ENCODE measurements around the gene PRDM8.

The PRDM8 gene

DNA sequence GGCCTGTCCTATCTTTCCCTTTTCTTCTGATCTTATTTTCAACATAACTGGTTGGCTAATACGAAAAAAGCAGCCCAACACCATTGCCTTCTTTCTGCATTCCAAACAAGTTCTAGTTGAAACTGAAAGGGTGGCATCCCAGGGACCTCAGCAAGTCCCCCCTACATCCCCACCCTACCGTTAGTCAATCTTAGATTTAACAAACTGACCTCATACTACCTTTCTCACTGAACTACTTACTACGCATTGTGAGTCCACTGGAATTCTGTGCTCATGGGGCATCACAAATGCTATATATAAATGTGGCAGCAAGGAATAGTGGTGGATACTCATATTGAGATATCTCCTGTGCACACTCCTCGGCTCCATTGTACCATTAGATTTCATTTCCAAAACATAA is 36.1 kb downstream of the PRDM8 start:
- Histone ChIP-seq H3K9me2 (replicated peaks; ENCODE audit: insufficient read depth, low read length) (no peaks in the 10 kb centered on the region), H3K27ac (ENCODE audit: low read length) (no peak overlapping the region), H3K36me3 (replicated peaks; ENCODE audit: insufficient read depth, low read length) (no peaks in the 10 kb centered on the region), H3K27me3 (replicated peaks; ENCODE audit: insufficient read depth, low read length) (no peaks in the 10 kb centered on the region), H4K20me1 (ENCODE audit: insufficient read depth, low read length) (no peaks in the 10 kb centered on the region), H3K79me2 (ENCODE audit: low read length) (no peaks in the 10 kb centered on the region), H3K4me1 (ENCODE audit: low read length) (peaks cover 22% of the 10 kb centered on the region), H3F3A (ENCODE audit: insufficient read depth, low read length) (peaks cover 11% of the 10 kb centered on the region; the same call in 1 of the 2 replicates), H3K9me3 (replicated peaks; ENCODE audit: insufficient read depth, low read length) (no peaks in the 10 kb centered on the region), H2AFZ (ENCODE audit: low read length) (no peak overlapping the region), H3K9ac (ENCODE audit: low read length) (no peak overlapping the region), H3K4me2 (ENCODE audit: low read depth, low read length) (no peak overlapping the region), H3K4me3 (ENCODE audit: low read length) (no peak overlapping the region)
- no peak for TF ChIP-seq EZH2phosphoT487 (IDR thresholded peaks at IDR 0.05; ENCODE audit: low read length)
- TF ChIP-seq, protein P1, sequence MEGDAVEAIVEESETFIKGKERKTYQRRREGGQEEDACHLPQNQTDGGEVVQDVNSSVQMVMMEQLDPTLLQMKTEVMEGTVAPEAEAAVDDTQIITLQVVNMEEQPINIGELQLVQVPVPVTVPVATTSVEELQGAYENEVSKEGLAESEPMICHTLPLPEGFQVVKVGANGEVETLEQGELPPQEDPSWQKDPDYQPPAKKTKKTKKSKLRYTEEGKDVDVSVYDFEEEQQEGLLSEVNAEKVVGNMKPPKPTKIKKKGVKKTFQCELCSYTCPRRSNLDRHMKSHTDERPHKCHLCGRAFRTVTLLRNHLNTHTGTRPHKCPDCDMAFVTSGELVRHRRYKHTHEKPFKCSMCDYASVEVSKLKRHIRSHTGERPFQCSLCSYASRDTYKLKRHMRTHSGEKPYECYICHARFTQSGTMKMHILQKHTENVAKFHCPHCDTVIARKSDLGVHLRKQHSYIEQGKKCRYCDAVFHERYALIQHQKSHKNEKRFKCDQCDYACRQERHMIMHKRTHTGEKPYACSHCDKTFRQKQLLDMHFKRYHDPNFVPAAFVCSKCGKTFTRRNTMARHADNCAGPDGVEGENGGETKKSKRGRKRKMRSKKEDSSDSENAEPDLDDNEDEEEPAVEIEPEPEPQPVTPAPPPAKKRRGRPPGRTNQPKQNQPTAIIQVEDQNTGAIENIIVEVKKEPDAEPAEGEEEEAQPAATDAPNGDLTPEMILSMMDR (IDR thresholded peaks at IDR 0.05; ENCODE audit: low read length) = no peak
- no peak for TF ChIP-seq EZH2 (optimal IDR thresholded peaks at IDR 0.05; ENCODE audit: low read depth, low read length)
- DNase-seq = no peak

- Histone ChIP-seq H3K9me3 (replicated peaks; ENCODE audit: insufficient read depth, low read length) (no peaks in the 10 kb centered on the region), H3K36me3 (replicated peaks; ENCODE audit: insufficient read depth, low read length) (no peaks in the 10 kb centered on the region), H2AFZ (ENCODE audit: low read length) (no peak overlapping the region), H3K4me3 (ENCODE audit: low read length) (no peak overlapping the region), H3K9me2 (replicated peaks; ENCODE audit: insufficient read depth, low read length) (no peaks in the 10 kb centered on the region), H3K27ac (ENCODE audit: low read length) (no peak overlapping the region), H3K79me2 (ENCODE audit: low read length) (no peaks in the 10 kb centered on the region), H3F3A (ENCODE audit: insufficient read depth, low read length) (no peaks in the 10 kb centered on the region), H3K27me3 (replicated peaks; ENCODE audit: insufficient read depth, low read length) (no peaks in the 10 kb centered on the region), H3K4me2 (ENCODE audit: low read depth, low read length) (no peak overlapping the region), H4K20me1 (ENCODE audit: insufficient read depth, low read length) (no peaks in the 10 kb centered on the region), H3K4me1 (ENCODE audit: low read length) (peaks cover 3% of the 10 kb centered on the region; the same call in 1 of the 2 replicates), H3K9ac (ENCODE audit: low read length) (no peak overlapping the region)
- TF ChIP-seq EZH2 (optimal IDR thresholded peaks at IDR 0.05; ENCODE audit: low read depth, low read length) (no peak), EZH2phosphoT487 (IDR thresholded peaks at IDR 0.05; ENCODE audit: low read length) (no peak)
- TF ChIP-seq, protein P1 (IDR thresholded peaks at IDR 0.05; ENCODE audit: low read length) = no peak
- no peak for DNase-seq
These were observed 38.1 kb downstream of the PRDM8 start for GRCh38 chr4:80235451-80235850.

- H3K79me2 ChIP-seq (ENCODE audit: low read length) = no peaks in the 10 kb centered on the region
- H3K4me3 ChIP-seq (ENCODE audit: low read length) = no peak overlapping the region
- no peak for TF ChIP-seq EZH2phosphoT487 (IDR thresholded peaks at IDR 0.05; ENCODE audit: low read length)
- TF ChIP-seq, protein P1 (IDR thresholded peaks at IDR 0.05; ENCODE audit: low read length) = no peak
- TF ChIP-seq EZH2 (optimal IDR thresholded peaks at IDR 0.05; ENCODE audit: low read depth, low read length) = no peak
- H3K4me1 ChIP-seq (ENCODE audit: low read length) = peaks cover 9% of the 10 kb centered on the region; the same call in 1 of the 2 replicates
- no peaks in the 10 kb centered on the region for H4K20me1 ChIP-seq (ENCODE audit: insufficient read depth, low read length)
- H3K36me3 ChIP-seq (replicated peaks; ENCODE audit: insufficient read depth, low read length) = no peaks in the 10 kb centered on the region
- H3K27me3 ChIP-seq (replicated peaks; ENCODE audit: insufficient read depth, low read length) = no peaks in the 10 kb centered on the region
- H3K9me2 ChIP-seq (replicated peaks; ENCODE audit: insufficient read depth, low read length) = no peaks in the 10 kb centered on the region
- no peak overlapping the region for H3K27ac ChIP-seq (ENCODE audit: low read length)
- DNase-seq = no peak
- no peak overlapping the region for H2AFZ ChIP-seq (ENCODE audit: low read length)
- H3K9ac ChIP-seq (ENCODE audit: low read length) = no peak overlapping the region
- H3K4me2 ChIP-seq (ENCODE audit: low read depth, low read length) = no peak overlapping the region
- no peaks in the 10 kb centered on the region for H3K9me3 ChIP-seq (replicated peaks; ENCODE audit: insufficient read depth, low read length)
- no peaks in the 10 kb centered on the region for H3F3A ChIP-seq (ENCODE audit: insufficient read depth, low read length)
These were observed 40.7 kb downstream of the PRDM8 start for GRCh38 chr4:80237992-80238391.
